ENCODE results near the gene SRGAP2B.
"Not testable (repeated sequence)": the region's sequence is repeated elsewhere in the genome, so short reads cannot be mapped to it uniquely, and the experiment has no call there.

The SRGAP2B gene

DNA sequence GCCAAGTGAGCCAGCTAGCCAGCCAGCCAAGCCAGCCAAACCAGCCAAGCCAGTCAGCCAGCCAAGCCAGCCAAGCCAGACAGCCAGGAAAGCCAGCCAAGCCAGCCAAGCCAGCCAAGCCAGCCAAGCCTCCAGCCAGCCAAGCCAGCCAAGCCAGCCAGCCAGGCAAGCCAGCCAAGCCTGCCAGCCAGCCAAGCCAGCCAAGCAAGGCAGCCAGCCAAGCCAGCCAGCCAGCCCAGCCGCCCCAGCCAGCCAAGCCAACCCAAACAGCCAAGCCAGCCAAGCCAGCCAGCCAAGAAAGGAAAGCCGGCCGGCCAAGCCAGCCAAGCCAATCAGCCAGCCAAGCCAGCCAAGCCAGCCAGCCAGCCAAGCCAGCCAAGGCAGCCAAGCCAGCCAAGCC is 236.5 kb downstream of the SRGAP2B start:
- DNase-seq (ENCODE audit: extremely low spot score); POLR2A ChIA-PET; CTCF ChIA-PET: not testable (repeated sequence)
